Hepatocyte (in vitro differentiated cells): Measurements from ENCODE around the gene METTL25. TPM values are rescaled to one million over a fixed set of nuclear protein-coding genes. Genes with fewer than 3 reads are reported as not detected.

ENCODE experiments used
- DNase-seq: peaks from one replicate; pipeline ENCODE4 v3.0.0-alpha.2; 2016; ENCODE audit warnings: low spot score
- H2AFZ ChIP-seq: fragments of 200-600 bp; sonication (generic); 2 replicates; pipeline ENCODE4 v1.6.0; 2016; ENCODE audit warnings: antibody characterized with exemption, mild to moderate bottlenecking
- H3K27ac ChIP-seq: fragments of 200-600 bp; sonication (generic); 2 replicates; pipeline ENCODE4 v1.5.1; 2016; ENCODE audit warnings: mild to moderate bottlenecking
- H3K27me3 ChIP-seq: fragments of 200-600 bp; sonication (generic); 2 replicates; pipeline ENCODE4 v1.6.1; 2016
- H3K36me3 ChIP-seq: fragments of 200-600 bp; sonication (generic); replicated peaks from 2 replicates; pipeline ENCODE4 v1.5.1; 2016; ENCODE audit warnings: low read depth; ENCODE audit not compliant: insufficient read depth
- H3K4me1 ChIP-seq: fragments of 200-600 bp; sonication (generic); 2 replicates; pipeline ENCODE4 v1.5.1; 2016; ENCODE audit warnings: mild to moderate bottlenecking, moderate library complexity; ENCODE audit not compliant: insufficient read depth
- H3K4me2 ChIP-seq: fragments of 200-600 bp; sonication (generic); 2 replicates; pipeline ENCODE4 v1.6.0; 2016
- H3K4me3 ChIP-seq: fragments of 200-600 bp; sonication (generic); 2 replicates; pipeline ENCODE4 v1.5.1; 2016; ENCODE audit warnings: mild to moderate bottlenecking
- H3K79me2 ChIP-seq: fragments of 200-600 bp; sonication (generic); 2 replicates; pipeline ENCODE4 v1.6.0; 2017; ENCODE audit warnings: mild to moderate bottlenecking
- H3K9me2 ChIP-seq: fragments of 200-600 bp; sonication (generic); replicated peaks from 2 replicates; pipeline ENCODE4 v1.6.0; 2017; ENCODE audit warnings: mild to moderate bottlenecking; ENCODE audit not compliant: insufficient read depth
- H3K9me3 ChIP-seq: fragments of 200-600 bp; sonication (generic); 2 replicates; pipeline ENCODE4 v1.5.1; 2016; ENCODE audit warnings: low read depth, mild to moderate bottlenecking
- H4K20me1 ChIP-seq: fragments of 200-600 bp; sonication (generic); 2 replicates; pipeline ENCODE4 v1.6.0; 2016; ENCODE audit warnings: mild to moderate bottlenecking; ENCODE audit not compliant: insufficient read depth, poor library complexity, severe bottlenecking
- CTCF ChIP-seq: fragments of 200-600 bp; sonication (generic); IDR thresholded peaks from 2 replicates; pipeline ENCODE4 v1.5.1; 2016; ENCODE audit warnings: antibody characterized with exemption, mild to moderate bottlenecking; ENCODE audit not compliant: poor library complexity
- EZH2 ChIP-seq: fragments of 200-600 bp; sonication (generic); IDR thresholded peaks from 2 replicates; pipeline ENCODE4 v1.6.1; 2016; ENCODE audit warnings: antibody characterized with exemption, mild to moderate bottlenecking, borderline replicate concordance
- EZH2phosphoT487 ChIP-seq: fragments of 200-600 bp; sonication (generic); IDR thresholded peaks from one replicate; pipeline ENCODE4 v1.6.1; 2018; ENCODE audit warnings: antibody characterized with exemption, mild to moderate bottlenecking, low read depth, moderate library complexity; ENCODE audit not compliant: unreplicated experiment, severe bottlenecking
- WGBS: methylation state at CpG from one replicate; pipeline ENCODE4 v1.1.6; 2016; ENCODE audit warnings: low lambda C conversion rate; ENCODE audit errors: missing lambda C conversion rate; 5-methylcytosine and 5-hydroxymethylcytosine counted together
- polyA plus RNA-seq: library from polyadenylated mRNA; unstranded; fragments of >200 nt; fragmentation: Nextera tagmentation; extraction: Ambion mirVana; gene quantifications from 2 replicates; pipeline ENCODE4 v1.2.1, GENCODE V29; 2016
- total RNA-seq: library from RNA; depleted of rRNA; stranded (reverse); fragments of >200 nt; gene quantifications from 2 replicates; pipeline ENCODE4 v1.2.3, GENCODE V29; 2014

METTL25 gene
- total and polyA plus RNA-seq, 2 experiments from 2014 or later: 9.9 to 21.9 TPM

DNA sequence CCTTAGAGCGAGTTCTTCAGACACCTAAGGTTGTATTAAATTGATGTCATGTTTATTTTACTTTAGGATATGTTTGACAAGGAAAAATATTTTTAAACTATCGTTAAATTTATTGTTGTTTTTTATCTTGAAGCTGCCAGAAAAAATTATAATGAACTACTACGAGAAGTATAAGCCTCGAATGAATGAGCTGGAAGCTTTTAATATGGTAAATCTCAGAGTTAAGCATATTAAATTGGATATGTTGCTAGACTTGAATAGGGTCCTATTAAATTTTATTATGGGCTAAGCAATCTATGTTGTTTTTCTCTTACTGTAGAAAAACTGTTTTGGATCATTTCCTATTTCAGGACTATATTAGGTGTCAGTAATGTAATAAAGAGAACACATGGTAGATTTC lies 118.2 kb downstream of the METTL25 start:
- Histone ChIP-seq H3K4me3 (no peak overlapping the region), H4K20me1 (no peaks in the 10 kb centered on the region), H3K4me1 (no peaks in the 10 kb centered on the region), H3K9me3 (no peaks in the 10 kb centered on the region), H3K9me2 (no peaks in the 10 kb centered on the region), H3K36me3 (no peaks in the 10 kb centered on the region), H3K4me2 (no peak overlapping the region), H3K79me2 (no peaks in the 10 kb centered on the region), H3K27ac (no peak overlapping the region), H2AFZ (no peak overlapping the region), H3K27me3 (no peaks in the 10 kb centered on the region)
- WGBS: 69% methylated on average over 4 of the region's 4 CpGs
- TF ChIP-seq EZH2 (no peak), CTCF (no peak), EZH2phosphoT487 (no peak)
- DNase-seq: no peak

- Histone ChIP-seq H3K4me2 (no peak overlapping the region), H3K9me2 (no peaks in the 10 kb centered on the region), H3K36me3 (no peaks in the 10 kb centered on the region), H2AFZ (no peak overlapping the region), H3K9me3 (no peaks in the 10 kb centered on the region), H4K20me1 (no peaks in the 10 kb centered on the region), H3K79me2 (no peaks in the 10 kb centered on the region), H3K4me3 (no peak overlapping the region), H3K4me1 (no peaks in the 10 kb centered on the region), H3K27ac (no peak overlapping the region), H3K27me3 (no peaks in the 10 kb centered on the region)
- WGBS: 90% methylated on average over 1 of the region's 1 CpG
- no peak for DNase-seq
- TF ChIP-seq CTCF (no peak), EZH2 (no peak), EZH2phosphoT487 (no peak)
These were observed 121.2 kb downstream of the METTL25 start for GRCh38 chr12:82479511-82479910.

DNA sequence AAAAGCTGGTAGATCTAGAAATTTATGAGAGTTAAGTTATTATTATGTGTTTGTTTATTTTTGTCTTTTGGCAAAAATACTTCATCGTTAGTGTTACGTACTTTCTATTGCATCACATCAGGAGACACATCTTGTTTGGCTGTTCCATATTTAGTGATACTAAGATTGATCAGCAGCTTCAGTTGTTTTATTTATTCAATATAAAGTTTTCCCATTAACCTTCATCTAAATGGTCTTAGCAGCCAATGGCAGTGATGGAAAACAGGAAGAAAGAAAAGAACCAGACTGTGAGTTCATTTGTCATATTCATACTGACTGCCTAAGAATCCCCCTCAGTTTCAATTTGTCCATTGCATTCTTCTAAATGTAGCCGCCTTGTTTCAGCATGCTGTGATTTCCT lies 122.3 kb downstream of the METTL25 start:
- no peaks in the 10 kb centered on the region for H3K9me3 ChIP-seq
- no peak overlapping the region for H3K27ac ChIP-seq
- no peak for DNase-seq
- H3K27me3 ChIP-seq: no peaks in the 10 kb centered on the region
- TF ChIP-seq EZH2 (no peak), EZH2phosphoT487 (no peak), CTCF (no peak)
- H3K4me2 ChIP-seq: no peak overlapping the region
- H3K79me2 ChIP-seq: no peaks in the 10 kb centered on the region
- H4K20me1 ChIP-seq: no peaks in the 10 kb centered on the region
- H3K4me3 ChIP-seq: no peak overlapping the region
- 92% methylated on average over 3 of the region's 3 CpGs for WGBS
- H2AFZ ChIP-seq: no peak overlapping the region
- H3K36me3 ChIP-seq: no peaks in the 10 kb centered on the region
- H3K4me1 ChIP-seq: no peaks in the 10 kb centered on the region
- H3K9me2 ChIP-seq: no peaks in the 10 kb centered on the region

DNA sequence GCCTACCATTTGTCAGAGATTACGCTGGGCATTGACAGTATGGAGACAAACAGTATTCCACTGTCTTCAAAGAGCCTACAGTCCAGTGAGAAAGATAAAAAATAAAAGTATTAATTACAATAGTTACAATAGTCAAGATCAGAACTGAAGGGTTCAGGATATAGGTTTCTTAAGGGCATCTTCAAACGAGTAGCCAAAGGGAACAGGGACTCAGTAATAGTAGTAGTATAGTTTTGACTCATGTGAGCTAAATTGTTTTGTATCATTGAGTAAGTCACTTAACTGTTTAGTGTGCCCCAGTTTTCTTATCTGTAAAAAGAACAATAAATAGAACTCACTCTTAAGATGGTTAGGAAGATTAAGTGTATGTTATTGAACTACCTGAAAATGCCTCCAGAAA lies 123.6 kb downstream of the METTL25 start:
- H3K4me2 ChIP-seq: no peak overlapping the region
- H3K79me2 ChIP-seq: no peaks in the 10 kb centered on the region
- WGBS: 89% methylated on average over 2 of the region's 2 CpGs
- no peak overlapping the region for H2AFZ ChIP-seq
- no peaks in the 10 kb centered on the region for H3K36me3 ChIP-seq
- no peak overlapping the region for H3K27ac ChIP-seq
- H3K9me2 ChIP-seq: no peaks in the 10 kb centered on the region
- no peaks in the 10 kb centered on the region for H3K27me3 ChIP-seq
- H3K4me1 ChIP-seq: no peaks in the 10 kb centered on the region
- no peak overlapping the region for H3K4me3 ChIP-seq
- no peak for DNase-seq
- no peaks in the 10 kb centered on the region for H4K20me1 ChIP-seq
- no peaks in the 10 kb centered on the region for H3K9me3 ChIP-seq
- TF ChIP-seq EZH2: no peak
- no peak for TF ChIP-seq EZH2phosphoT487
- TF ChIP-seq CTCF: no peak
